D341Med (cell line): ENCODE measurements around the gene PXDN.
"Not testable (repeated sequence)": the region's sequence is repeated elsewhere in the genome, so short reads cannot be mapped to it uniquely, and the experiment has no call there.

Experiments
- DNase-seq: peaks from one replicate; pipeline ENCODE4 v3.0.0; 2012; ENCODE audit warnings: low spot score

Gene PXDN

GRCh38 chr2:1721706-1722646, 22.3 kb downstream of the PXDN start:
- no peak for DNase-seq

- no peak for DNase-seq
Measured at GRCh38 chr2:1718339-1719220, 25.7 kb downstream of the PXDN start.

GRCh38 chr2:1717113-1717512, 27.2 kb downstream of the PXDN start:
- no peak for DNase-seq

GRCh38 chr2:1716441-1716840, 27.9 kb downstream of the PXDN start:
- DNase-seq = no peak

- DNase-seq = not testable (repeated sequence)
Measured at GRCh38 chr2:1716014-1716305, 28.4 kb downstream of the PXDN start.

- no peak for DNase-seq
Measured at GRCh38 chr2:1715184-1716013, 28.9 kb downstream of the PXDN start.

GRCh38 chr2:1714291-1715064, 29.8 kb downstream of the PXDN start:
- DNase-seq = no peak

GRCh38 chr2:1713839-1714236, 30.5 kb downstream of the PXDN start:
- no peak for DNase-seq

GRCh38 chr2:1713142-1713838, 31.0 kb downstream of the PXDN start:
- DNase-seq = no peak

- DNase-seq = no peak
Measured at GRCh38 chr2:1709946-1710560, 34.3 kb downstream of the PXDN start.

GRCh38 chr2:1709335-1709605, 35.0 kb downstream of the PXDN start:
- DNase-seq = no peak

- DNase-seq = no peak
Measured at GRCh38 chr2:1708476-1709334, 35.6 kb downstream of the PXDN start.

GRCh38 chr2:1707771-1708418, 36.4 kb downstream of the PXDN start:
- DNase-seq = no peak

- DNase-seq = not testable (repeated sequence)
Measured at GRCh38 chr2:1706089-1706841, 38.0 kb downstream of the PXDN start.

GRCh38 chr2:1705557-1706076, 38.7 kb downstream of the PXDN start:
- DNase-seq = no peak

GRCh38 chr2:1704631-1705556, 39.4 kb downstream of the PXDN start:
- DNase-seq = no peak

GRCh38 chr2:1702186-1702565, 42.1 kb downstream of the PXDN start:
- no peak for DNase-seq
